Type B pancreatic cell (in vitro differentiated cells): ENCODE results near the gene LYRM4. TPM values are rescaled to one million over a fixed set of nuclear protein-coding genes. Genes with fewer than 3 reads are reported as not detected.

Source experiments
- DNase-seq: peaks from one replicate; pipeline ENCODE4 v3.0.0; 2021; ENCODE audit warnings: mixed read lengths; ENCODE audit not compliant: unreplicated experiment; ENCODE audit errors: extremely low spot score
- H3K27ac Mint-ChIP-seq: 2 replicates; pipeline ENCODE4 v1.8.0; 2021; ENCODE audit warnings: mild to moderate bottlenecking, mixed read lengths
- H3K27me3 Mint-ChIP-seq: 2 replicates; pipeline ENCODE4 v1.8.0; 2021; ENCODE audit warnings: mixed read lengths
- H3K36me3 Mint-ChIP-seq: 2 replicates; pipeline ENCODE4 v1.8.0; 2021; ENCODE audit warnings: mixed read lengths
- H3K4me1 Mint-ChIP-seq: one replicate; pipeline ENCODE4 v1.8.0; 2021; ENCODE audit warnings: mixed read lengths; ENCODE audit not compliant: unreplicated experiment
- H3K4me3 Mint-ChIP-seq: 2 replicates; pipeline ENCODE4 v1.8.0; 2021; ENCODE audit warnings: mild to moderate bottlenecking, mixed read lengths
- H3K9me3 Mint-ChIP-seq: 2 replicates; pipeline ENCODE4 v1.8.0; 2021; ENCODE audit warnings: mixed read lengths
- total RNA-seq: library from RNA; stranded (reverse); gene quantifications from 2 replicates; pipeline ENCODE4 v1.2.1, GENCODE V29; 2021; ENCODE audit warnings: low replicate concordance
- TF ChIP-seq, protein P1 (sequence below): fragments of 200-600 bp; sonication (generic); conservative IDR thresholded peaks from 2 replicates; pipeline ENCODE4 v1.5.0; 2021; ENCODE audit warnings: antibody characterized with exemption, mild to moderate bottlenecking

Gene LYRM4
- total RNA-seq, 1 donor from 2014 or later: 39.5 TPM

GRCh38 chr6:5172897-5173474 is 87.8 kb downstream of the LYRM4 start:
- TF ChIP-seq, protein P1, sequence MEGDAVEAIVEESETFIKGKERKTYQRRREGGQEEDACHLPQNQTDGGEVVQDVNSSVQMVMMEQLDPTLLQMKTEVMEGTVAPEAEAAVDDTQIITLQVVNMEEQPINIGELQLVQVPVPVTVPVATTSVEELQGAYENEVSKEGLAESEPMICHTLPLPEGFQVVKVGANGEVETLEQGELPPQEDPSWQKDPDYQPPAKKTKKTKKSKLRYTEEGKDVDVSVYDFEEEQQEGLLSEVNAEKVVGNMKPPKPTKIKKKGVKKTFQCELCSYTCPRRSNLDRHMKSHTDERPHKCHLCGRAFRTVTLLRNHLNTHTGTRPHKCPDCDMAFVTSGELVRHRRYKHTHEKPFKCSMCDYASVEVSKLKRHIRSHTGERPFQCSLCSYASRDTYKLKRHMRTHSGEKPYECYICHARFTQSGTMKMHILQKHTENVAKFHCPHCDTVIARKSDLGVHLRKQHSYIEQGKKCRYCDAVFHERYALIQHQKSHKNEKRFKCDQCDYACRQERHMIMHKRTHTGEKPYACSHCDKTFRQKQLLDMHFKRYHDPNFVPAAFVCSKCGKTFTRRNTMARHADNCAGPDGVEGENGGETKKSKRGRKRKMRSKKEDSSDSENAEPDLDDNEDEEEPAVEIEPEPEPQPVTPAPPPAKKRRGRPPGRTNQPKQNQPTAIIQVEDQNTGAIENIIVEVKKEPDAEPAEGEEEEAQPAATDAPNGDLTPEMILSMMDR: no peak
- DNase-seq: no peak
- no peaks in the 10 kb centered on the region for H3K9me3 Mint-ChIP-seq
- H3K27ac Mint-ChIP-seq: no peak overlapping the region
- H3K4me3 Mint-ChIP-seq: no peak overlapping the region
- H3K36me3 Mint-ChIP-seq: no peaks in the 10 kb centered on the region
- peaks cover 20% of the 10 kb centered on the region for H3K4me1 Mint-ChIP-seq
- H3K27me3 Mint-ChIP-seq: no peaks in the 10 kb centered on the region

DNA sequence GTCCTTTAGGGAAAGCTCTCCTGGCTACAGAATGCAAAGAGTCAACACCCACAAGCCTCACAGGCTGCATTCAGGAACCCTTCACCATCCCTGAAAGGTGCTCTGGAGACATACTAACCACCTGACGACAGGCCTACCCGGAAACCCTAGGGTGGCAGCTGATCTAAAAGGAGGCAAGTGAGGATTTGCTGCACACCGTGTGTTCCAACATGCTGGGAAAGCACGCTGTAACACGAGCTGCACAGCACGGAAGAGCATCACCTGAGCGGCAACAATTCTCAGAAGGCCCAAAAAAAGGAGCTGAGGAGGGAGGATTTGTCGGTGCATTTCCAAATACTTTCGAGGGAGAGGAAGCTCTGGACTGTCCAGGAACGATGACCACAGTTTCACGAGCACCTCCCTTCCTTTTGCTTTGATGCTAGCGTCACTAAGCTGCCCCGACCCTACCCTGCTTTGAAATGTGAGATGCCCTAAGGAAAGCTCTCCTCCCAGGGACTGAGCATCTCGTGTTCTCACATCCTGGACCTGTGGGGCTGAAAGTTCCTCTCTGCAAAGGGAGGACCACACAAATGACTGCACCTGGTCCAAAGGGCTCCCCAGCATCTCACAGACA is 88.6 kb downstream of the LYRM4 start:
- H3K4me3 Mint-ChIP-seq: no peak overlapping the region
- TF ChIP-seq, protein P1: no peak
- H3K4me1 Mint-ChIP-seq: peaks cover 27% of the 10 kb centered on the region
- H3K27ac Mint-ChIP-seq: no peak overlapping the region
- H3K9me3 Mint-ChIP-seq: no peaks in the 10 kb centered on the region
- H3K27me3 Mint-ChIP-seq: no peaks in the 10 kb centered on the region
- H3K36me3 Mint-ChIP-seq: no peaks in the 10 kb centered on the region
- DNase-seq: no peak

- no peak overlapping the region for H3K4me3 Mint-ChIP-seq
- H3K9me3 Mint-ChIP-seq: no peaks in the 10 kb centered on the region
- TF ChIP-seq, protein P1: no peak
- no peak for DNase-seq
- H3K36me3 Mint-ChIP-seq: no peaks in the 10 kb centered on the region
- H3K27ac Mint-ChIP-seq: no peak overlapping the region
- peaks cover 10% of the 10 kb centered on the region for H3K4me1 Mint-ChIP-seq
- no peaks in the 10 kb centered on the region for H3K27me3 Mint-ChIP-seq
Measured at GRCh38 chr6:5167501-5167900, 93.2 kb downstream of the LYRM4 start.

- Mint-ChIP-seq H3K27ac (no peak overlapping the region), H3K4me3 (no peak overlapping the region), H3K4me1 (peaks cover 11% of the 10 kb centered on the region), H3K36me3 (no peaks in the 10 kb centered on the region), H3K9me3 (no peaks in the 10 kb centered on the region), H3K27me3 (no peaks in the 10 kb centered on the region)
- no peak for DNase-seq
- TF ChIP-seq, protein P1: no peak
Measured at GRCh38 chr6:5164092-5164491, 96.7 kb downstream of the LYRM4 start.

DNA sequence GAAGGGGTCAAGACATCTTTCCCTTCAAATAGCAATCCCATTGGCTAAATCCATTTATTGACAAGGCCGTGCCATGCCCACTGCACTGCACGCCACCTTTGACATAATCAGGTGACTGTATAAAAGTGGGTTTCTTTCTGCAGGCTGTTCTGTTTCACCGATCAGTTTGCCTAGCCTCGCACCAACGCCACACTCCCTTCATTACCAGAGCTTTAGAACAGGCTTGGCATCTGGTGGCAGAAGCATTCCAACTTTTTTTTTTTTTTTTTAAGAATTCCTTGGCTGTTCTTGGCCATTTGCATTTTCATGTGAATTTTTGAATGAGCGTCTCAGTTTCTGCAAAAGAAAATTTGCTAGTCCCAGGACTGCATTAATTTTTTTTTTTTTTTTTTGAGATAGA is 97.5 kb downstream of the LYRM4 start:
- Mint-ChIP-seq H3K9me3 (no peaks in the 10 kb centered on the region), H3K4me3 (no peak overlapping the region), H3K4me1 (peaks cover 11% of the 10 kb centered on the region), H3K36me3 (no peaks in the 10 kb centered on the region), H3K27ac (no peak overlapping the region), H3K27me3 (no peaks in the 10 kb centered on the region)
- TF ChIP-seq, protein P1: no peak
- DNase-seq: no peak
